Right cardiac atrium (tissue), 5 donors: ENCODE measurements around the gene NUAK1. TPM values are rescaled to one million over a fixed set of nuclear protein-coding genes. Genes with fewer than 3 reads are reported as not detected.
A peak's percentile ranks its signal among the peaks of the same experiment; 100 is the strongest.

Experiments used
- ATAC-seq, 2 donors: fragments of 200-7000 bp; cut with Tn5 transposase; one replicate each; pipeline versions ENCODE4 v1.8.0 to v1.9.1; 2020; ENCODE audit warnings: moderate library complexity in 2 of 2, mild to moderate bottlenecking in 1 of 2
- DNase-seq, 3 donors: peaks; one replicate each; pipeline ENCODE4 v3.0.0-alpha.2; 2020
- H3K27ac ChIP-seq: one replicate; pipeline ENCODE4 v1.5.1; 2013; ENCODE audit warnings: mild to moderate bottlenecking, low read length, control low read depth, moderate library complexity
- H3K27me3 ChIP-seq: one replicate; pipeline ENCODE4 v1.6.1; 2013; ENCODE audit not compliant: control insufficient read depth, insufficient read depth
- H3K4me1 ChIP-seq: one replicate; pipeline ENCODE4 v1.6.1; 2013; ENCODE audit warnings: low read length; ENCODE audit not compliant: control insufficient read depth, insufficient read depth
- H3K4me3 ChIP-seq: one replicate; pipeline ENCODE4 v1.5.1; 2013; ENCODE audit warnings: low read length, control low read depth
- H3K9me3 ChIP-seq: one replicate; pipeline ENCODE4 v1.6.1; 2013; ENCODE audit warnings: low read length; ENCODE audit not compliant: control insufficient read depth
- WGBS: extraction: QIAGEN DNeasy Blood & Tissue Kit; methylation state at CpG from one replicate; pipeline ENCODE4 v1.1.7; 2013; 5-methylcytosine and 5-hydroxymethylcytosine counted together
- intact Hi-C, 4 donors: fragments of 100-400 bp; cut with DNase I; formaldehyde crosslinking; loops; one replicate each; pipeline versions ENCODE4 v1.11.0 to v1.14.0; 2022 to 2023
- long read RNA-seq, 4 donors: library from polyadenylated mRNA; unstranded; transcript quantifications; one replicate each; pipeline ENCODE4 v2.0.0, GENCODE V29; 2020 to 2021
- polyA plus RNA-seq: library from polyadenylated mRNA; stranded (reverse); fragments of 200-250 nt; gene quantifications from one replicate; pipeline ENCODE4 v1.2.3, GENCODE V29; 2013
- total RNA-seq, 4 donors: library from RNA; stranded (reverse); fragmentation: NEBNext Ultra II Directional; extraction: Animal tissue kit (Norgen Biotek cat#: 25700); gene quantifications; one replicate each; pipeline ENCODE4 v1.2.1, GENCODE V29; 2021
- donor health status: healthy with polysubstance abuse.
- donor health status: DM: no; HTN: yes; CAD: no.
- donor health status: DM: no; HTN: no; CAD: no.
- donor health status: DM: no; HTN: yes; CAD: no; lungs with severe emphysema.
- donor health status: DM: yes; HTN: yes; CAD: no.

The NUAK1 gene
- total RNA-seq (10 to 100 TPM; 20.1 to 30.2 (median 23.7) TPM), polyA plus RNA-seq (10.0 TPM)
- long read RNA-seq, donor 1, full-length matches to known transcripts = 16 of 31 reads
- long read RNA-seq, donor 1, partial matches to known transcripts = 1 of 31 reads
- long read RNA-seq, donor 1, other reads (novel, unspliced or antisense) = 14 of 31 reads
- long read RNA-seq, donor 2, full-length matches to known transcripts = 5 of 19 reads
- long read RNA-seq, donor 2, partial matches to known transcripts = 2 of 19 reads
- long read RNA-seq, donor 2, other reads (novel, unspliced or antisense) = 12 of 19 reads
- long read RNA-seq, donor 3, full-length matches to known transcripts = 18 of 52 reads
- long read RNA-seq, donor 3, partial matches to known transcripts = 4 of 52 reads
- long read RNA-seq, donor 3, other reads (novel, unspliced or antisense) = 30 of 52 reads
- long read RNA-seq, donor 4, full-length matches to known transcripts = 10 of 26 reads
- long read RNA-seq, donor 4, partial matches to known transcripts = 1 of 26 reads
- long read RNA-seq, donor 4, other reads (novel, unspliced or antisense) = 15 of 26 reads

GRCh38 chr12:106138633-106139421 is at the start of gene NUAK1:
Gene NUAK1, minus strand, starts transcription at chr12:106138954. Its CDS starts 301 bp downstream, at chr12:106138653.
- Histone ChIP-seq H3K4me1 (peaks cover 19% of the 10 kb centered on the region), H3K27me3 (no peaks in the 10 kb centered on the region), H3K9me3 (no peaks in the 10 kb centered on the region), H3K27ac (peak within 1 kb of the TSS; percentile 91), H3K4me3 (peak within 1 kb of the TSS; percentile 87)
- intact Hi-C loops = loop anchor here (5.0 to 10.0 kb wide), 6 partner anchors 154 to 717 kb away; no protein-coding TSS in a partner anchor
- DNase-seq = peak; percentile 78 to 94 (median 91)
- under 1% methylated on average over 105 of the region's 106 CpGs for WGBS
- peak; percentile 81 to 86 for ATAC-seq

- Histone ChIP-seq H3K27me3 (no peaks in the 10 kb centered on the region), H3K4me3 (no peak overlapping the region), H3K4me1 (no peaks in the 10 kb centered on the region), H3K27ac (no peak overlapping the region), H3K9me3 (no peaks in the 10 kb centered on the region)
- DNase-seq (no peak), ATAC-seq (peak in 1 of 2 donors; percentile 26)
- WGBS = 65% methylated on average over 10 of the region's 10 CpGs
- intact Hi-C loops = no loop called here
Observed at GRCh38 chr12:106188256-106188655, 49.5 kb upstream of the NUAK1 start.

GRCh38 chr12:106187842-106188241 is 49.1 kb upstream of the NUAK1 start:
- Histone ChIP-seq H3K4me3 (no peak overlapping the region), H3K27me3 (no peaks in the 10 kb centered on the region), H3K27ac (no peak overlapping the region), H3K4me1 (no peaks in the 10 kb centered on the region), H3K9me3 (no peaks in the 10 kb centered on the region)
- ATAC-seq (no peak), DNase-seq (no peak)
- 98% methylated on average over 1 of the region's 1 CpG for WGBS
- intact Hi-C loops = no loop called here

GRCh38 chr12:106187155-106187789 is 48.5 kb upstream of the NUAK1 start:
- 44% methylated on average over 6 of the region's 6 CpGs for WGBS

GRCh38 chr12:106183735-106184134 is 45.0 kb upstream of the NUAK1 start:
- Histone ChIP-seq H3K4me3 (no peak overlapping the region), H3K27ac (no peak overlapping the region), H3K27me3 (no peaks in the 10 kb centered on the region), H3K9me3 (no peaks in the 10 kb centered on the region), H3K4me1 (no peaks in the 10 kb centered on the region)
- DNase-seq (no peak), ATAC-seq (no peak)
- intact Hi-C loops = no loop called here
- 93% methylated on average over 4 of the region's 4 CpGs for WGBS

More at GRCh38 chr12:106187155-106187789, 48.5 kb upstream of the NUAK1 start:
- Histone ChIP-seq H3K27me3 (no peaks in the 10 kb centered on the region), H3K9me3 (no peaks in the 10 kb centered on the region), H3K4me1 (no peaks in the 10 kb centered on the region), H3K27ac (no peak overlapping the region), H3K4me3 (no peak overlapping the region)
- intact Hi-C loops = no loop called here
- DNase-seq = no peak
- ATAC-seq = no peak

- Histone ChIP-seq H3K27me3 (no peaks in the 10 kb centered on the region), H3K27ac (no peak overlapping the region), H3K4me3 (no peak overlapping the region), H3K4me1 (no peaks in the 10 kb centered on the region), H3K9me3 (no peaks in the 10 kb centered on the region)
- 91% methylated on average over 6 of the region's 6 CpGs for WGBS
- ATAC-seq = no peak
- no peak for DNase-seq
- intact Hi-C loops = no loop called here
Observed at GRCh38 chr12:106181401-106182114, 42.8 kb upstream of the NUAK1 start.

GRCh38 chr12:106179086-106179485 is 40.3 kb upstream of the NUAK1 start:
- H3K4me1 ChIP-seq = no peaks in the 10 kb centered on the region
- no peak overlapping the region for H3K4me3 ChIP-seq
- intact Hi-C loops = no loop called here
- DNase-seq = no peak
- peak; percentile 38 to 50 for ATAC-seq
- H3K27ac ChIP-seq = peak overlapping the region; percentile 9
- no peaks in the 10 kb centered on the region for H3K27me3 ChIP-seq
- H3K9me3 ChIP-seq = no peaks in the 10 kb centered on the region
- 54% methylated on average over 3 of the region's 3 CpGs for WGBS

GRCh38 chr12:106178562-106178961 is 39.8 kb upstream of the NUAK1 start:
- no peaks in the 10 kb centered on the region for H3K27me3 ChIP-seq
- intact Hi-C loops = no loop called here
- peak overlapping the region; percentile 9 for H3K27ac ChIP-seq
- H3K9me3 ChIP-seq = no peaks in the 10 kb centered on the region
- WGBS = 88% methylated on average over 6 of the region's 6 CpGs
- ATAC-seq (no peak), DNase-seq (no peak)
- no peaks in the 10 kb centered on the region for H3K4me1 ChIP-seq
- no peak overlapping the region for H3K4me3 ChIP-seq

GRCh38 chr12:106176560-106176959 is 37.8 kb upstream of the NUAK1 start:
- no peaks in the 10 kb centered on the region for H3K4me1 ChIP-seq
- WGBS = 63% methylated on average over 3 of the region's 3 CpGs
- ATAC-seq = peak in 1 of 2 donors; percentile 47

GRCh38 chr12:106174876-106175275 is 36.1 kb upstream of the NUAK1 start:
- H3K4me1 ChIP-seq = no peaks in the 10 kb centered on the region
- no peaks in the 10 kb centered on the region for H3K27me3 ChIP-seq
- ATAC-seq (no peak), DNase-seq (no peak)
- H3K4me3 ChIP-seq = no peak overlapping the region
- WGBS = 75% methylated on average over 5 of the region's 5 CpGs
- no peak overlapping the region for H3K27ac ChIP-seq
- no peaks in the 10 kb centered on the region for H3K9me3 ChIP-seq
- intact Hi-C loops = no loop called here

More at GRCh38 chr12:106176560-106176959, 37.8 kb upstream of the NUAK1 start:
- Histone ChIP-seq H3K27me3 (no peaks in the 10 kb centered on the region), H3K9me3 (no peaks in the 10 kb centered on the region), H3K4me3 (no peak overlapping the region), H3K27ac (no peak overlapping the region)
- intact Hi-C loops = no loop called here
- no peak for DNase-seq
